ENCODE data around the gene DLEC1.

Gene DLEC1

DNA sequence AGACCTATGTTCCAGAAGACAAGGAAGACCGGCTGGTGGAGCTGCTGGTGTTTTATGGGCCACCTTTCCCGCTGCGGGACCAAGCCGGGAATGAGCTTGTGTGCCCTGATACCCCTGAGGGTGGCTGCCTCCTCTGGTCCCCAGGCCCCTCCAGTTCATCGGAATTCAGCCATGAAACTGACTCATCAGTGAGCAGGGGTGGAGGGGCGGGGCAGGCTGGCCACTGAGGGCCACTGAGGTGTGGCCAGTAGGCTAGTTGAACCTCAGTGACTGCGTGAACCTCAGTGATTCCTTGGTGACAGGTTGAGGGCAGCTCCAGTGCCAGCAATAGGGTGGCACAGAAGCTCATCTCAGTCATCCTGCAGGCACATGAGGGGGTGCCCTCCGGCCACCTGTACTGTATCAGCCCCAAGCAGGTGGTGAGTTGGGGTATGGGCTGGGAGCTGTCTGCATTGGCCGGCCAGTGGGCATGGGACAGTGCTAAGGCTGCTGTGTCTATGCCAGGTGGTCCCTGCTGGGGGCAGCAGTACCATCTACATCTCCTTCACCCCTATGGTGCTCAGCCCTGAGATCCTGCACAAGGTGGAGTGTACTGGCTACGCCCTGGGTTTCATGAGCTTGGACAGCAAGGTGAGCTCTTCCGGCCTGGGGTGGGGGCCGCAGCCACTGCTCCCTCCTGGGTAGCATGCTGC is 77.6 kb downstream of the DLEC1 start:
- FAIRE-seq: no peak
- no peak for TF ChIP-seq POLR2A (IDR thresholded peaks at IDR 0.05; ENCODE audit: low read depth, low read length)
- no peak for DNase-seq (ENCODE audit: insufficient read length, low spot score)

DNA sequence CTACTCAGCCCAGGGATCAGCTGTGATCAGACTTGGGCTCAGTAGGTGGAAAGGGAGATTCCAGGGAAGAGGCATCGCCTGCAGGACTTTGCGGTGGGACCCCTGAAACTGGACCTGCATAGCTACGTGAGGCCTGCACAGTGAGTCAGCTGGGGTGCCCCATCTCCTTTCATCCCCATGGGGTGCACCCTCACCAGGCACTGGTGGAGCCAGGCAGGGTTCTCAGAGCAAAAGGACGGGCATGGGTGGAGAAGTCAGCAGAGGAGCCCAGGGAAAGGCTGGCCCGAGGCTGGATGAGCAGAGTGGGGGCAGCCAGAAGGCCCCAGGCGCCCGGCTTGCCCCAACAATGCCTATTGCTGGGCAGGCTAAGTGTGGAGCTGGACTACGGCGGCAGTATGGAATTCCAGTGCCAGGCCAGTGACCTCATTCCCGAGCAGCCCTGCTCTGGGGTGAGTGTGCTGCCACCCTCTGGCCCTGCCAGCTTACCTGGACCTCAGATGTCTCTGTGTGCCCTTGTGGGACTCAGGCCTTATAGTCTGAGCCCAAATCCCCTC is 78.2 kb downstream of the DLEC1 start:
- no peak for TF ChIP-seq POLR2A (IDR thresholded peaks at IDR 0.05; ENCODE audit: low read depth, low read length)
- FAIRE-seq (no peak), DNase-seq (ENCODE audit: insufficient read length, low spot score) (peak; percentile 55)

DNA sequence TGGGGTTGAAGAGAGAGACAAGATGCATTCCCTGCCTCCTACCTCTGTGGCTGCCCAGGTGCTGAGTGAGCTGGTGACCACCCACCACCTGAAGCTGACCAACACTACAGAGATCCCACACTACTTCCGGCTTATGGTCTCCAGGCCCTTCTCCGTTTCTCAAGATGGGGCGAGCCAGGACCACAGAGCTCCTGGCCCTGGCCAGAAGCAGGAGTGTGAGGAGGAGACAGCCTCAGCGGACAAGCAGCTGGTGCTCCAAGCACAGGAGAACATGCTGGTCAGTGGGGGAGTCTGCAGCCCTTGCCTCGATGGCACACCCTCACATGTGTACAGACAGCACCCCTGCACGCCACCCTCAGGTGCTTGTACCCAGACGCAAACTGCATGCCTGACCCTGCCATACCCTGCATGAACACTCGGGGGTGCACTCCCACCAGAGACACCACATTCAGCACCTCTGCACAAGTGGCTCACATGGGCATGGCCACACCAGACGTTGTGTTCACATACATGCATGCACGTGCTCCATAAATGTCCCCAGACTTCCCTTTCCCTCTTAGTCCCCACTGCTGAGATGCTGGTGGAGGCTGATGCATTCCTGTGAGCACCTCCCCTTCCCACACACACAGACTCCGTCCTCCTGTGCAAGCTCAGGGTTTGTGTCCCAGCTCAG is 78.9 kb downstream of the DLEC1 start:
- DNase-seq (ENCODE audit: insufficient read length, low spot score) (peak; percentile 53), FAIRE-seq (no peak)
- TF ChIP-seq POLR2A (IDR thresholded peaks at IDR 0.05; ENCODE audit: low read depth, low read length): no peak

DNA sequence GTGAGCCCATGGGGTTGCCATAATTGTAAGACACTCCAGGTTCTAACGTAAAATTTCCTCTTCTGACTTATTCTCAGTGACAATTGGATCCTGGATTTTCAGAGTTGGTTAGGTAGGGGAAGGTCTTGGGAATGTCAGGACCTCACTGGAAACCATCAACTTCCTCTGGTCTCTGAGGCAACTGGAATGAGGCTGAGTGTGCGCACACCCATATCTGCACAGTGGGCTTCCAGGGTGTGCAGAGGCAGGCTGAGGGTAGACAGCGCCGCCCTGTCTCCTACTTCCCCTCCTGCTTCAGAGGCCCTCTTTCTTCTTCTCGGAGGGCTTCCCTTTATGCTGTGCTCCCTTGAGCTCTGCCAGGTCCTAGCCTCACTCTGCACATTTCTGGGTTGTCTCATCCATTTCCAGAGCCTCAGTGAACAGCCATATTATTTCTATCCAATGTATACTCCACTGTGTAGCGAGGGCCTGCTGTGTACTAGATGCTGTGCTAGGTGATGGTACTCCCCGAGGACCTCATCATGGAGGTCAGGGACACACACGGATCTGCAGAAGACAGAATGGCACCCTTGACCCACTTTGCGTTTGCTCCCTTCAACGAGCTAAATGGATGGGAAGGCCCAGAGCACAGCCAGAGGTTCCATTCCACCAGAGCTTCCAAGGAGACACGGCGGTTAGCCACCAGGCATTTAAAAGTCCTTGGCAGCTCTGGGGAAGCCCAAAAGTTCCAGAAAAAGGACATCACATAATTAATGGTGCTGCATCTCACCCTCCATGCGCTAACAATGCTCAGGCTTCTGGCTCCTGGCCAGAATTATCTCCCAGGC is 79.6 kb downstream of the DLEC1 start:
- no peak for TF ChIP-seq POLR2A (IDR thresholded peaks at IDR 0.05; ENCODE audit: low read depth, low read length)
- DNase-seq (ENCODE audit: insufficient read length, low spot score): no peak
- no peak for FAIRE-seq

DNA sequence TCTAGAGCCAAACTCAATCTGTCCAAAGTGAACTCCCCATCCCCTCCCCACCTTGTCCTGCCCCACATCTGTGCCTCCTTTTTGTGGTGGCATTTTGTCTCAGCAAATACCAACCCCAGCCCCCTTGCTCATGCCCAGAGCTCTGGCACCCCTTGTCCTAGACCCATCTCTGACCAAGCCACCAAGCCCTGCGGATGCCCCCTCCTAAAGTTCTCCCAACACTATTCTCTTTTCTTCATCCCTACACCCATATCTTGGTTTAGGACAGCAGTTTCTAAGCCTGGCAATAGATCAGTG is 80.2 kb downstream of the DLEC1 start:
- no peak for FAIRE-seq
- no peak for TF ChIP-seq POLR2A (IDR thresholded peaks at IDR 0.05; ENCODE audit: low read depth, low read length)

DNA sequence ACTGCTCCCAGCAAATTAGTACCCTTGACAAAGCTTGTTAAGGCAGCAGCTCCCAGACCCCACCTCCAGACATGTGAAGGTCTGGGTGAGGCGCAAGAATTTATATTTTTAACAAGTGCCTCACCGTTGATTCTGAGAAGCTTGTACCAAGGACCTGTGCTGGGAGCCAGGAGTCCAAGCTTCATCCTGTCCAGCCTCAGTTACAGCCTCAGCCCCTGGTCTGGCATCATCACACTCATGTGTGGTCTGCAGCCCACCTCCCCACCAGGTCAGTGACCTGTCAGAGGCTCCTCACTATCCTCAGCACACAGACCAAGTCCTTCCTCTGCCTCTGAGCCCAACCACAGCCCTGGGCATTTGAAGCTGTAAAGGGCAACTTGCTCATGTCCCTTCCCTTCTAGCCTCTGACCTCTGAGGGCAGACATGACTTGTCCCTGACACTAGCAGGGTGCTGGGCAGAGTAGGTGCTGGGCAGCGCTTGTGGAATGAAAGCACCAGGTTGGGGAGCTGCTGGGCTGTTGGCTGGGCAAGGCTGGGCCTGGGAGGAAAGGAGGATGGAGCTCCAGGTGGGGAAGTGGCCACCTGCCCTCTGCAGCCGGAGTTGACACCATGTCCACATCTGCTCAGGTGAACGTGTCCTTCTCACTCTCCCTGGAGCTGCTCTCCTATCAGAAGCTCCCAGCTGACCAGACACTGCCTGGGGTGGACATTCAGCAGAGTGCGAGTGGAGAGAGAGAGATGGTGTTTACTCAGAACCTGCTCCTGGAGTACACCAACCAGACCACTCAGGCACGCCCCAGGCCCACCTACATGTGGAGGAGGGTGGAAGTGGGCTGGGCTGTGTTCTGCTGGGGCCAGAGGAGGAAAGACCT is 81.0 kb downstream of the DLEC1 start:
- TF ChIP-seq POLR2A (IDR thresholded peaks at IDR 0.05; ENCODE audit: low read depth, low read length): no peak
- FAIRE-seq: no peak

More for the DNA sequence above, 80.2 kb downstream of the DLEC1 start:
- no peak for DNase-seq (ENCODE audit: insufficient read length, low spot score)

GRCh38 chr3:38120693-38121450 is 81.9 kb downstream of the DLEC1 start:
- no peak for TF ChIP-seq POLR2A (IDR thresholded peaks at IDR 0.05; ENCODE audit: low read depth, low read length)

More for the DNA sequence above, 81.0 kb downstream of the DLEC1 start:
- DNase-seq (ENCODE audit: insufficient read length, low spot score): no peak

GRCh38 chr3:38121451-38121831 is 82.4 kb downstream of the DLEC1 start:
- DNase-seq (ENCODE audit: insufficient read length, low spot score): no peak
- no peak for FAIRE-seq
- no peak for TF ChIP-seq POLR2A (IDR thresholded peaks at IDR 0.05; ENCODE audit: low read depth, low read length)

More at GRCh38 chr3:38120693-38121450, 81.9 kb downstream of the DLEC1 start:
- DNase-seq (ENCODE audit: insufficient read length, low spot score) (no peak), FAIRE-seq (no peak)

GRCh38 chr3:38121832-38122461 is 82.9 kb downstream of the DLEC1 start:
- FAIRE-seq (no peak), DNase-seq (ENCODE audit: insufficient read length, low spot score) (no peak)
- TF ChIP-seq POLR2A (IDR thresholded peaks at IDR 0.05; ENCODE audit: low read depth, low read length): no peak

DNA sequence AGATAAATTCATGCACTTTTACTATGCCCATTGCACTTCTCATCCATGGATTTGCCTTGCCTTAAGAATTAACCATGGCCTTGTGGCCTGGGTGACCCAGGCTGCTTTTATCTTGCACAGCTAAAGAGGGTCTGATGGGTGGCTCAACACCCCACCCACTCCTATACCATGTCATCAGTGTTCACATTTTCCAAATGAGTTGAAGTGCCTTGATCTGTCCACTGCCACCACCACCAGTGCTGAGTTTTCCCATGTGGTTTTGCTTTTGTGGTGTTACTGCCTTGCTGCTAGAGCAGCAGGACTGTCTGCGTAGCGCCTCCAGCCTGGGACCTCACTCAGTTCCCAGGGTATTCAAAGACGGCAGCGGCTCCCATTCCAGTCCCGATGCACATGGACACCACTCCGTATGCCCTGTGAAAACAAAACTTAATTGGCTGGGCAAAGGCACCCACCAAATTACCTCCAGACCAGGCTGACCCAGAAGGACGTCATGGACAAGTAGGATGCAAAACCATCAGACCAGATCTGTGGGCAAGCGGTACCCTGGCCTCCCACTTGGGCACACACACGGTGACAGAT is 83.8 kb downstream of the DLEC1 start:
- no peak for DNase-seq (ENCODE audit: insufficient read length, low spot score)
- no peak for TF ChIP-seq POLR2A (IDR thresholded peaks at IDR 0.05; ENCODE audit: low read depth, low read length)
- no peak for FAIRE-seq

DNA sequence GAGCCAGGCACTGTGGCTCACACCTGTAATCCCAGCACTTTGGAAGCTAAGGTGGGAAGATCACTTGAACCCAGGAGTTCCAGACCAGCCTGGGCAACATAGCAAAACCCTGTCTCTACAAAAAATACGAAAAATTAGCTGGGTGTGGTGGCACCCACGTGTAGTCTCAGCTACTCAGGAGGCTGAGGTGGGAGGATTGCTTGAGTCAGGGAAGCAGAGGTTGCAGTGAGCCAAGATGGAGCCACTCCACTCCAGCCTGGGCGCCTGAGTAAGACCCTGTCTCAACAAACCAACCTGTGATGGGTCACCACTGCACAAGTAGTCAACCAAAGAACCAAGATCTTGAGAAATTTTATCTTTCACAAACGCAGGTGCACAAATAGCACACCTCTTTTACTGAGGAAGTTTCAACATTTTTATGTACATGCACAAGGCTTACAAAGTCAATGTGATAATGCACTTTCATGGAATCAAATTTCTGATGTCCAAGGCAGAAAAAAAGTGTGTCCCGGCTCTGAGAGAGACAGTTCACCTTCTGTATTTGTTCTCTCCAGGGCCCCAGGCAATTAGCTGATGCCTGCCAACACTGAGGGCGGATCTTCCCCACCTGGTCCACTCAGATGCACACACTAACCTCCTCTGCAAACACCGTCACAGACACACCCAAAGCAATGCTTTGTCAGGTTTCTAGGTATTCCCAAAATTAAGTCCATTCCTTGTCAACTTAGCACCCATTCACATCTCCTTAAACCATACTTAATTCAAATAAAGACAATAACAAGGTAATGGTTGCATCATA is 85.5 kb downstream of the DLEC1 start:
- FAIRE-seq: no peak
- TF ChIP-seq POLR2A (IDR thresholded peaks at IDR 0.05; ENCODE audit: low read depth, low read length): no peak

More for the DNA sequence above, 85.5 kb downstream of the DLEC1 start:
- DNase-seq (ENCODE audit: insufficient read length, low spot score): no peak
